Mesodermal cell (in vitro differentiated cells): ENCODE measurements around the gene SETD1B.

Experiments
- H3K27ac ChIP-seq: 2 replicates; pipeline ENCODE4 v1.7.0; 2013; ENCODE audit warnings: mild to moderate bottlenecking, low read depth, low read length, moderate library complexity; ENCODE audit not compliant: severe bottlenecking
- H3K36me3 ChIP-seq: 2 replicates; pipeline ENCODE4 v1.7.1; 2013; ENCODE audit warnings: mild to moderate bottlenecking, low read length, moderate library complexity; ENCODE audit not compliant: control insufficient read depth, insufficient read depth
- H3K4me1 ChIP-seq: one replicate; pipeline ENCODE4 v1.7.1; 2013; ENCODE audit warnings: mild to moderate bottlenecking, low read length; ENCODE audit not compliant: insufficient read depth, control insufficient read depth, poor library complexity, severe bottlenecking
- H3K4me3 ChIP-seq: 2 replicates; pipeline ENCODE4 v1.7.0; 2013; ENCODE audit warnings: low read length, control low read depth, mild to moderate bottlenecking; ENCODE audit not compliant: insufficient read depth, poor library complexity, severe bottlenecking; ENCODE audit errors: extremely low read depth
- H3K9me3 ChIP-seq: 2 replicates; pipeline ENCODE4 v1.7.1; 2013; ENCODE audit warnings: mild to moderate bottlenecking, low read length, moderate library complexity; ENCODE audit not compliant: control insufficient read depth
- WGBS, 2 experiments: methylation state at CpG; one replicate each; pipeline ENCODE4 v1.1.5; 2013; ENCODE audit warnings: missing lambda C conversion rate in 2 of 2; ENCODE audit not compliant: insufficient coverage in 2 of 2; 5-methylcytosine and 5-hydroxymethylcytosine counted together

Gene SETD1B

GRCh38 chr12:121780429-121780828, 23.4 kb upstream of the SETD1B start:
- H3K9me3 ChIP-seq: no peaks in the 10 kb centered on the region
- no peak overlapping the region for H3K27ac ChIP-seq
- peaks cover 24% of the 10 kb centered on the region for H3K36me3 ChIP-seq
- no peak overlapping the region for H3K4me3 ChIP-seq
- WGBS, 2 experiments: 85 to 95% methylated on average over 3 to 8 of the region's 11 CpGs
- peaks cover 17% of the 10 kb centered on the region for H3K4me1 ChIP-seq

GRCh38 chr12:121781484-121781997, 22.3 kb upstream of the SETD1B start:
- peaks cover 20% of the 10 kb centered on the region for H3K36me3 ChIP-seq
- no peak overlapping the region for H3K4me3 ChIP-seq
- H3K4me1 ChIP-seq: peaks cover 17% of the 10 kb centered on the region
- no peak overlapping the region for H3K27ac ChIP-seq
- no peaks in the 10 kb centered on the region for H3K9me3 ChIP-seq
- WGBS, 2 experiments: 79 to 100% methylated on average over 3 to 5 of the region's 12 CpGs

- Histone ChIP-seq H3K4me3 (no peak overlapping the region), H3K27ac (peak overlapping the region; percentile 47), H3K4me1 (peaks cover 17% of the 10 kb centered on the region), H3K9me3 (no peaks in the 10 kb centered on the region), H3K36me3 (peaks cover 20% of the 10 kb centered on the region)
- 63 to 69% methylated on average over 10 to 12 of the region's 14 CpGs for WGBS, 2 experiments
Observed at GRCh38 chr12:121781998-121782979, 21.5 kb upstream of the SETD1B start.

- 91% methylated on average over 5 to 6 of the region's 6 CpGs for WGBS, 2 experiments
- Histone ChIP-seq H3K36me3 (peaks cover 20% of the 10 kb centered on the region), H3K4me1 (peaks cover 17% of the 10 kb centered on the region)
Observed at GRCh38 chr12:121783766-121784165, 20.0 kb upstream of the SETD1B start.

GRCh38 chr12:121784460-121784859, 19.3 kb upstream of the SETD1B start:
- peaks cover 14% of the 10 kb centered on the region for H3K36me3 ChIP-seq
- 88% methylated on average over 1 of the region's 6 CpGs; no CpG with 5 or more reads in 1 of the 2 experiments for WGBS, 2 experiments
- H3K27ac ChIP-seq: no peak overlapping the region
- no peak overlapping the region for H3K4me3 ChIP-seq
- H3K9me3 ChIP-seq: no peaks in the 10 kb centered on the region
- H3K4me1 ChIP-seq: peaks cover 21% of the 10 kb centered on the region

More at GRCh38 chr12:121783766-121784165, 20.0 kb upstream of the SETD1B start:
- Histone ChIP-seq H3K9me3 (no peaks in the 10 kb centered on the region), H3K27ac (no peak overlapping the region), H3K4me3 (no peak overlapping the region)

- no peaks in the 10 kb centered on the region for H3K36me3 ChIP-seq
- H3K9me3 ChIP-seq: no peaks in the 10 kb centered on the region
- peaks cover 32% of the 10 kb centered on the region for H3K4me1 ChIP-seq
- WGBS, 2 experiments: 80 to 87% methylated on average over 6 of the region's 6 CpGs
- H3K4me3 ChIP-seq: no peak overlapping the region
- no peak overlapping the region for H3K27ac ChIP-seq
Observed at GRCh38 chr12:121786440-121786825, 17.4 kb upstream of the SETD1B start.

- H3K36me3 ChIP-seq: no peaks in the 10 kb centered on the region
- WGBS, 2 experiments: 92 to 93% methylated on average over 13 to 14 of the region's 17 CpGs
- H3K9me3 ChIP-seq: no peaks in the 10 kb centered on the region
- H3K4me1 ChIP-seq: peaks cover 28% of the 10 kb centered on the region
- no peak overlapping the region for H3K27ac ChIP-seq
- H3K4me3 ChIP-seq: no peak overlapping the region
Observed at GRCh38 chr12:121787063-121788025, 16.5 kb upstream of the SETD1B start.

- H3K27ac ChIP-seq: no peak overlapping the region
- WGBS, 2 experiments: 67 to 80% methylated on average over 1 of the region's 7 CpGs
Observed at GRCh38 chr12:121788176-121788818, 15.5 kb upstream of the SETD1B start.

GRCh38 chr12:121789233-121789781, 14.5 kb upstream of the SETD1B start:
- peaks cover 27% of the 10 kb centered on the region for H3K4me1 ChIP-seq
- no peaks in the 10 kb centered on the region for H3K36me3 ChIP-seq
- WGBS, 2 experiments: 89 to 94% methylated on average over 12 of the region's 13 CpGs
- no peak overlapping the region for H3K4me3 ChIP-seq
- no peaks in the 10 kb centered on the region for H3K9me3 ChIP-seq
- no peak overlapping the region for H3K27ac ChIP-seq

More at GRCh38 chr12:121788176-121788818, 15.5 kb upstream of the SETD1B start:
- H3K4me1 ChIP-seq: peaks cover 27% of the 10 kb centered on the region
- no peaks in the 10 kb centered on the region for H3K36me3 ChIP-seq
- no peaks in the 10 kb centered on the region for H3K9me3 ChIP-seq
- H3K4me3 ChIP-seq: no peak overlapping the region
